RKO (cell line): Measurements from ENCODE around the gene FEV.

Experiments
- DNase-seq: peaks from one replicate; pipeline ENCODE4 v3.0.0-alpha.2; 2016; ENCODE audit warnings: low spot score

FEV gene

DNA sequence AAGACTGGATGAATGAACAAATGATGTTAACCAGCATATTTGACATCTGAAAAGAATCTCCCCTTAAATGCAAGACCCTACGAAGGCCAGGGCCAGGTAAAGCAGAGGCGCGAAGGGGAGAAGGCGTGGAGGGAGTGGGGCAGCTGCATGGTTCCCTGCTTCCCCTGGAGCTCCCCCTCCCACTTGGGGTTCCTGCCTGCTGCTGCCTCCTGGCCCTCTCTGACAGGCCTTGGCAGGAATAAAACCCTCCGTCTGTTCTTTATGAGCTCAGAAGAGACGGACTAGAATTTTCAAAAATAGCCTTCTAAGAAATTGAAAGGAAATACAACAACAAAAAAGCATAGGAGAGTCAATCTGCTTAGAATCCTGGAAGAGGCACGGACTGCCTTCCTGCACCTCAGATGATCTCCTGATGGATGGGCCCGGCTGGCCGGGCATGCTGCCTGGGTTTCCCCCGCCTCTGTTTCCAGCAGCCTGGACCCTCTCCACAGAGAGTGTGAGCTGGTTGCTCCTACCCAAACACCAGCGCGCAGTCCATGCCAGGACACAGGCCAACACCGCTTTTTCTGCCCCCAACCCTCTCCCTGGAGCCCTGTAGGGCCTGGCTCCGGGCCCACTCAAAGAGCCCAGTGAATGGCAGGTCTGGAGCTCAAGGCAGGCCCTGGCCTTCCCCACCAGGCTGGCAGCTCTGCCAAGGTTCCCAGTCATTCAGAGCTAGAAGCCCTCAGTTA, 32.4 kb upstream of the FEV start:
- DNase-seq, result no peak

DNA sequence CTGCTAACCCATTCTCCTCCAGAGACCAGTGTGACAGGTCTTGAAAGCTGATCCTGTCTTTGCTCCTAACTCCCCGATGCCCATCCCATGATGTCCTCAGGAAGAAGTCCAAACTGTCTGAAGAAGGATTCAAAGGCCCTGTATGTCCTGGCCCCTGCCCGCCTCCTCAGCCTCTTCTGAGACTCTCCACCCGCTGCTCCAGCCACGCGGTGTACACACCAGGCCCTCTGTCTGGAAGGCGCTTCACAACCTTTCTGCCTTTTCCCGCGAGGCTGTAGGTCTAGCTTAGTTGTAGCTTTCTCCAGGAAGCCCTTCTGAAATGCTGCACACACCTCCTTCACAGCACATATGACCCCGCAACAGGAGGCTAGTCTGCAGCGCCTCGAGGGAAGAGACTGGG, 31.7 kb upstream of the FEV start:
- no peak for DNase-seq

- DNase-seq, result no peak
Observed at GRCh38 chr2:219010873-219011272, 25.9 kb upstream of the FEV start.

DNA sequence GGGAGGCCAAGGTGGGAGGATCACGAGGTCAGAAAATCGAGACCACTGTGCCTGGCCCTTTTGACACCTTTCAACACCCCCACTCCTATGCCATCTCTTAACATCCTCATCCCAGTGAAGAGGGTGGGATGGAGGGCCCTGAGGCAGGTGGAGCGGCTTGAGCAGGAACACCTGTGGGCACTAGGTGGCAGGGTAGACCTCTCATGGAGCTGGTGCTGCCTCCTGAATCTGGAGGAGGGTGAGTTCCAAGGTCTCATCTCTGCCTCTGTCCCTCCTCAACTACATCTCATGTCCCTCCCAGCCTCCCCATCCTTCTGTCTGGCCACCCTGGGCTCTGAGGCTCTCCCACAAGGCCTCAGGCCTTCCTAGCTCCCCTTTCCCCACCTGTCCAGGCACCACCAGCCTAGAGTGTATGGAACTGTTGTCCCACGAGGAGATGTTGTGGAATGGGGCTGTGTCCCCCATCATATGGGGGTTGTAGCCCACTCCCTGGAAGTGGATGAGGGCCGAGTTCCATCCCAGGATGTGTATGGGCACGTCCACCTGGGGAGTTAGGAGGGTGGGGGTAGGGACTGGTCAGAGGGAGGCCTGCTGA, 25.3 kb upstream of the FEV start:
- DNase-seq, result no peak

DNA sequence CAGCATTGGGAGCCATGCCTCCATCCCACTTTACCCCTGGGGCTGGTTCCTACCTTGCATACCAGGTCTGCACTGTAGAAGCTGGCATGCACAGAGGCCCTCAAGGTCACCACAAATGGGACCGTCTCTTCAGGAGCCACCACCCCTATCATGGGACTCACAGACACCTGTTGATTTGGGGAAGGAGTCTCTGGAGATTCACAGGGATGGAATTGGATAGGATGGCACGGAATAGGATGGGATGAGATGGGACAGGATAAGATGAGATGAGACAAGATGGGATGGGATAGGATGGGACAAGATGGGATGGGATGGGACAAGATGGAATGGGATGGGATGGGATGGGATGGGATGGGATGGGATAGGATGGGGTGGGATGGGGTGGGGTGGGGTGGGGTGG, 24.3 kb upstream of the FEV start:
- DNase-seq, result no peak

DNA sequence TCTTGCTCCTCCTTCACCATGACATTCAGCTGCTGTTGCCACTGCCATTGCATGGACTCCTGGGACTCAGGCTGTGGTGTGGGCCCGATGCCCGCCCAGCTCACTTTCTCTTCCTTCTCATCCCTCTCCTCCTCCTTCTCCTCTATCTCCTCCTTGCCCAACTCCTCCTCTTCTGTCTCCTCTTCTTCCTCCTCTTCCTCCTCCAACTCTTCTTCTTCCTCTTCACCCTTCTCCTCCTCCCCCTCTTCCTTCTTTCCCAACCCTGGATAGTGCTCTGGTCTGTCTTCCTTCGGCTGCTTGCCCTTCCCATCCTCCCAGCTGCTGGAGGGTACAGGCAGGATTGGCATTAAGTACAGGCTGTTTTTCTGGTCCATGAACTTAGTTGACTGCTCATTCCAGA, 19.0 kb upstream of the FEV start:
- no peak for DNase-seq

DNA sequence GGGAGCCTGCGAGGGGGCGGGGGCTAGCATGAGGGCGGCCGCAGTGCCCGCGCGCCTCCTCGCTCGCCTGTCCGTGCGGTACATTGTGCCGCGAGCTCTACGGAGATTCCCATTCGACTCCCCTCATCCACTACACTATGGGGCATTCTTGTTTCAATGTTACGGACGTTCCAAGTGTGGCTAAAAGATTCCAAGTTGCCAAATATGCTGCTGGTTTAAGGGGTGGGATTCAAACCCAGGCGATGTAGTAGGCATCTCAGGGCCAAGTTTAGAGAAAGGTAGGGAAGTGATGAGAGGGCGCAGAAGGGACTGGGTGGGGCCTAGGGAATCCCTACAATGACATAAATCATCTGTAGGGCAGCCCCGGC, 18.3 kb upstream of the FEV start:
- no peak for DNase-seq

GRCh38 chr2:219002395-219003266, 17.6 kb upstream of the FEV start:
- DNase-seq, result no peak

GRCh38 chr2:219001577-219002394, 16.8 kb upstream of the FEV start:
- no peak for DNase-seq

- no peak for DNase-seq
Observed at GRCh38 chr2:219001100-219001576, 16.2 kb upstream of the FEV start.

- no peak for DNase-seq
Observed at GRCh38 chr2:219000569-219000960, 15.6 kb upstream of the FEV start.

DNA sequence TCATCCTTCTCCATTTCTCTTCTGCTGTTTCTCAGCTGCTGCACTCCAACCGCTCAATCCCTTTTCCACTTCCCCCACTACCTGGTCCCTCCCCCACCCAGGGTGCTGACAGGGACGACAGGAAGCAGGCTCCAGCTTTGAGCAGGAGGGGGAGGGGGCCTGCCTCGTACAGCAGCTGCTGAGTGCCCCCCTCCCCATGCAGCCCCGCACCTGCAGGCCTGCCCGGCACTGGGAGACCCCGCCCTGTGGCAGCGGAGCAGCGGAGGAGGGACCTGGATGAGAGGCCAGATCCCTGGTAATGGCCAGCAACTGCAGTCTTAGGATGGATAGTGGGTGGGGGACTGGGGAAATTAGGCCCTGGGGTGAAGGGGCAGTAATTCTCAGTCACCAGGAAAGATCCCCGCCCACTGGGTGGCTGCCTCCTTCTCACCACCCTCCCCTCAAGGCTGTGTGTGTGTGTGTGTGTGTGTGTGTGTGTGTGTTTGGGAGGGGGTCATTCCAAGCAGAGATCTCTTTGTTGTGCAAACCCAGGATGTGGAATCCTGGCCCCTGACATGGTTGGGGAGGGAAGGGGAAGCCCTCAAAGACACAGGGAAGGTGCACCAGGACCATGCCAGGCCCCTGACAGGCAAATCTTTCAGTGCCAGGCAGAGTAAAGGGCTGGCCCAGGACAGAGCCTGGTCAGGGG, 15.0 kb upstream of the FEV start:
- DNase-seq, result no peak

GRCh38 chr2:218999021-218999880, 14.3 kb upstream of the FEV start:
- DNase-seq, result no peak

GRCh38 chr2:218998414-218999002, 13.5 kb upstream of the FEV start:
- no peak for DNase-seq

- DNase-seq, result no peak
Observed at GRCh38 chr2:218997731-218998130, 12.7 kb upstream of the FEV start.

GRCh38 chr2:218996937-218997336, 12.0 kb upstream of the FEV start:
- no peak for DNase-seq

GRCh38 chr2:218995972-218996711, 11.2 kb upstream of the FEV start:
- peak; percentile 92 for DNase-seq

DNA sequence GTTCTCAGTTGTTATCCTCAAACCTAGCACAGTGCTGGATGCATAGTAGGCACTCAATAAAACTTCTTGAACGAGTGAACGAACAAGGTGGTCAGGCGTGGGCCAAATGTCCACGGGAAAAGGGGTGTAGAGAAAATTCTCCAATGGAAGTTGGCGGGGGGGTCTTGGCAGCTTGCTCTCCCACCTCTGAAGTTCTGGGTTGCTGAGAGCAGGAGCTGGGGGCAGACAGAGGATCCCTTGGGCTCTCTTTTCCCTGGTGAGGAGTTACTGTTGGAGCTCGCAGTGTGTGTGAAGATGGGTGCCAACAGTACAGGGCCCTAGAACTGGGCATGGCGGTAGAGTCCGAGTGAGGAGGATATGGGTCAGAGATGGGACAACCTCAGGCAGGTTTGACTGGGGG, 10.6 kb upstream of the FEV start:
- DNase-seq, result no peak
